ENCODE measurements around the gene HS3ST2. TPM values are rescaled to one million over a fixed set of nuclear protein-coding genes. Genes with fewer than 3 reads are reported as not detected.
"Not testable (repeated sequence)": the region's sequence is repeated elsewhere in the genome, so short reads cannot be mapped to it uniquely, and the experiment has no call there.

The HS3ST2 gene
- total RNA-seq, 1 experiment from 2014 or later = 0.61 TPM

DNA sequence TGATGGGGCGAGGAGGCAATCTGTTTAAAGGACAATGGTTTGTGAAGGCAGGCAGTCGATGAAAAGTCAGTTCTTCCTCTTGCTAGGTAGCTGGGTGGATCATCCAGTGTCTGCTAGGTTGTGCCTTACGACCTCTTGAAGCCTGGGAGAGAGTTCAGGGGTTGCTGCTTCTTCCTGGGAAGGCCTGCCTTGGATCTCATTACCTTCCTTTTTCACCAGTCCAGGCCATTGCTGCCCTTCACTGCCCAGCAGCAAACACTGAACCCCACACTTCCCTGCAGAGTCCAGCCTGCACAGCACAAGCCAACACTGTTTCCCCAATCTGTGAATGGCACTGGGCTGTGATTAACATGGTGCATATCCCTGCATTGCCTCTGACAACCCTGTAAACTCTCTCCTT lies 24.7 kb downstream of the HS3ST2 start (continued):
- TF ChIP-seq ZSCAN18 (CRISPR knock-in tag; IDR thresholded peaks at IDR 0.05) = no peak
- TF ChIP-seq ATF3 (CRISPR knock-in tag; conservative IDR thresholded peaks at IDR 0.05) = no peak

GRCh38 chr16:22842031-22842430 lies 28.1 kb downstream of the HS3ST2 start:
- peaks cover 15% of the 10 kb centered on the region for H3K4me1 Mint-ChIP-seq
- H3K27me3 Mint-ChIP-seq (ENCODE audit: low read depth); H3K9me3 Mint-ChIP-seq; ATAC-seq; POLR2A ChIA-PET; CTCF ChIA-PET; H3K4me3 Mint-ChIP-seq; H3K27ac Mint-ChIP-seq; H3K36me3 Mint-ChIP-seq; DNase-seq (ENCODE audit: low spot score): not testable (repeated sequence)

GRCh38 chr16:22843122-22843521 lies 29.2 kb downstream of the HS3ST2 start:
- H3K4me1 Mint-ChIP-seq = peaks cover 15% of the 10 kb centered on the region
- DNase-seq (ENCODE audit: low spot score) = no peak
- no peaks in the 10 kb centered on the region for H3K9me3 Mint-ChIP-seq
- CTCF ChIA-PET = no interaction called here
- no peak overlapping the region for H3K27ac Mint-ChIP-seq
- POLR2A ChIA-PET = no interaction called here
- TF ChIP-seq CBFB (CRISPR knock-in tag; IDR thresholded peaks at IDR 0.05; ENCODE audit: low read depth) (no peak), RORB (CRISPR knock-in tag; IDR thresholded peaks at IDR 0.05) (no peak), ZNF317 (CRISPR knock-in tag; IDR thresholded peaks at IDR 0.05; ENCODE audit: borderline replicate concordance, low read depth) (no peak), GRHL2 (CRISPR knock-in tag; IDR thresholded peaks at IDR 0.05; ENCODE audit: insufficient replicate concordance, severe bottlenecking) (no peak), ZNF263 (CRISPR knock-in tag; IDR thresholded peaks at IDR 0.05; ENCODE audit: low read depth) (no peak), ZMAT4 (CRISPR knock-in tag; IDR thresholded peaks at IDR 0.05) (no peak), EMX1 (CRISPR knock-in tag; IDR thresholded peaks at IDR 0.05) (no peak), ZNF219 (CRISPR knock-in tag; IDR thresholded peaks at IDR 0.05; ENCODE audit: borderline replicate concordance) (no peak), E2F5 (CRISPR knock-in tag; IDR thresholded peaks at IDR 0.05) (no peak), ZNF121 (CRISPR knock-in tag; IDR thresholded peaks at IDR 0.05) (no peak)
- H3K36me3 Mint-ChIP-seq = no peaks in the 10 kb centered on the region
- ATAC-seq = no peak
- no peaks in the 10 kb centered on the region for H3K27me3 Mint-ChIP-seq (ENCODE audit: low read depth)
- H3K4me3 Mint-ChIP-seq = no peak overlapping the region

DNA sequence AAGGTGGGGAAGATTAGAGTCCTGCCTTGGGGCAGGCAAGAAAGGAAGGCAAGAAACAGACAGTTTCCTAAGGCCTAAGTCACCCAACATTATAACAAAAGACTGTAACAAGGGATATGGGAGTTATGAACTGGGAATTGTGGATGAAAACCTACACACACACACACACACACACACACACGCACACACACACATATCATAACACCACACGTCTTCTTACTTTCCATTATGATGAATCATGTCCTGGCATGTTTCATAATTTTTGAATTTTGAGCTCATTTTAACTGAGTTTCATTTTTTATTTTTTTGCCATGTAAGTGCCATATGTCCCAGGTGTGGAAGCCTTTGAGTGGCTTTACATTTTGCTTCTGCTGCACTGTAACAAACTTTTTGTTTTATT lies 29.9 kb downstream of the HS3ST2 start:
- no peak for TF ChIP-seq CTCF (IDR thresholded peaks at IDR 0.05)
- no peak for TF ChIP-seq ZNF317 (CRISPR knock-in tag; IDR thresholded peaks at IDR 0.05; ENCODE audit: borderline replicate concordance, low read depth)
- TF ChIP-seq ATF1 (CRISPR knock-in tag; IDR thresholded peaks at IDR 0.05) = no peak
- TF ChIP-seq NR3C1 (CRISPR knock-in tag; conservative IDR thresholded peaks at IDR 0.05; ENCODE audit: low read depth) = no peak
- TF ChIP-seq, protein P1, sequence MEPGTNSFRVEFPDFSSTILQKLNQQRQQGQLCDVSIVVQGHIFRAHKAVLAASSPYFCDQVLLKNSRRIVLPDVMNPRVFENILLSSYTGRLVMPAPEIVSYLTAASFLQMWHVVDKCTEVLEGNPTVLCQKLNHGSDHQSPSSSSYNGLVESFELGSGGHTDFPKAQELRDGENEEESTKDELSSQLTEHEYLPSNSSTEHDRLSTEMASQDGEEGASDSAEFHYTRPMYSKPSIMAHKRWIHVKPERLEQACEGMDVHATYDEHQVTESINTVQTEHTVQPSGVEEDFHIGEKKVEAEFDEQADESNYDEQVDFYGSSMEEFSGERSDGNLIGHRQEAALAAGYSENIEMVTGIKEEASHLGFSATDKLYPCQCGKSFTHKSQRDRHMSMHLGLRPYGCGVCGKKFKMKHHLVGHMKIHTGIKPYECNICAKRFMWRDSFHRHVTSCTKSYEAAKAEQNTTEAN (CRISPR knock-in tag; IDR thresholded peaks at IDR 0.05) = no peak
- Mint-ChIP-seq H3K36me3 (no peaks in the 10 kb centered on the region), H3K27me3 (ENCODE audit: low read depth) (no peaks in the 10 kb centered on the region), H3K4me3 (no peak overlapping the region), H3K4me1 (peaks cover 16% of the 10 kb centered on the region), H3K9me3 (no peaks in the 10 kb centered on the region), H3K27ac (no peak overlapping the region)
- ChIA-PET CTCF (no interaction called here), POLR2A (no interaction called here)
- no peak for ATAC-seq
- no peak for DNase-seq (ENCODE audit: low spot score)
